ENCODE results near the gene PDE7B. TPM values are rescaled to one million over a fixed set of nuclear protein-coding genes. Genes with fewer than 3 reads are reported as not detected.
A peak's percentile ranks its signal among the peaks of the same experiment; 100 is the strongest.

PDE7B gene
- polyA plus RNA-seq, 1 of the 3 experiments (the other 2 are of a cell fraction): 1.9 TPM

DNA sequence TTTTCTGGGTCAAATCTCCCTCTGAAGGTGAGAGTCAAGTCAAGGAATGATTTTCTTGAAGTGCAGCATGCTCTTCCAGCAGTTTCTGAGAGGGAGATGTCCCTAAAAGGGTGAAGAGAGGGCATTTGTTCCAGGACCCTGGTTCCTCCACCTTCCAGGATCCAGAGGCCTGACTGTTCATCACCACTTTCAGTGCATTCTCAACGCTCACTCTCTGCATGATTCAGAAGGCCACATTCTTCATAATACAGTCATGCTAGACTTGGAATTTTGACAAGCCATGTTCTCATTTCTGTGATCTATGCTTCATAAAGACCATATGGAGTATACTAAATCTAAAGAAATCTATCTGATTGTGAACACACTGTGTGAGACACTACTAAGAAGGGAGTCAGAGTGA lies 85.1 kb downstream of the PDE7B start (continued):
- TF ChIP-seq, protein P1, sequence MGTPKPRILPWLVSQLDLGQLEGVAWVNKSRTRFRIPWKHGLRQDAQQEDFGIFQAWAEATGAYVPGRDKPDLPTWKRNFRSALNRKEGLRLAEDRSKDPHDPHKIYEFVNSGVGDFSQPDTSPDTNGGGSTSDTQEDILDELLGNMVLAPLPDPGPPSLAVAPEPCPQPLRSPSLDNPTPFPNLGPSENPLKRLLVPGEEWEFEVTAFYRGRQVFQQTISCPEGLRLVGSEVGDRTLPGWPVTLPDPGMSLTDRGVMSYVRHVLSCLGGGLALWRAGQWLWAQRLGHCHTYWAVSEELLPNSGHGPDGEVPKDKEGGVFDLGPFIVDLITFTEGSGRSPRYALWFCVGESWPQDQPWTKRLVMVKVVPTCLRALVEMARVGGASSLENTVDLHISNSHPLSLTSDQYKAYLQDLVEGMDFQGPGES (IDR thresholded peaks at IDR 0.05; ENCODE audit: low read depth, low read length): no peak
- TF ChIP-seq TEAD4 (IDR thresholded peaks at IDR 0.05; ENCODE audit: borderline replicate concordance, insufficient read depth): peak; percentile 66; the same call in 1 of the 2 replicates
- TF ChIP-seq JUND (IDR thresholded peaks at IDR 0.05): peak; percentile 91
- TF ChIP-seq RXRA (IDR thresholded peaks at IDR 0.05; ENCODE audit: borderline replicate concordance, low read depth): peak; percentile 45; the same call in 1 of the 2 replicates
- no peak for TF ChIP-seq MXI1 (IDR thresholded peaks at IDR 0.05; ENCODE audit: low read depth, low read length)

DNA sequence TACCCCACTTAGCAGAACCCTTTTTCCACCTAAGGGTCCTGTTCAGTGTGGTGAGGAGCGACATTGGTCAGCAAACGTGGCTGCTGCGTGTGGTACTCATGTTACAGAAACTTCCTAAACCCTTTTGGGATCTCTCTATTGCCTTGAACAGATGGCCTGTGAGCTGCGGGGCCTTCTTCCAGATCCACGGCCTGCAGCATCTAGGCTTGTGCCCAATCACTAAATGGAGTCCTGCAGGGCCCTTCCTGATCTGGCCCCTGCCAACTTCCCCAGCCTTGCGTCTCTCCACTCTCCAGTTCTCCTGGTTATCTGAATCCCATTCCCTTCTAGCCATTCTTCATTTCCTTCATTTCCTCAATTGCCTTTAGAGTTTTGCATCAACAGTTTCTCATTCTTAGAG lies 85.6 kb downstream of the PDE7B start:
- CTCF ChIA-PET: interaction anchor here (1.2 kb wide), 1 partner anchor 12 kb away, joined by 3 read pairs; no protein-coding TSS in a partner anchor
- peaks cover 33% of the 10 kb centered on the region for H3F3A ChIP-seq (replicated peaks; ENCODE audit: insufficient read depth)
- H3K4me3 ChIP-seq (ENCODE audit: low read depth in 2 of 2, low read length in 1 of 2): no peak overlapping the region
- no peaks in the 10 kb centered on the region for H3K27me3 ChIP-seq (ENCODE audit: insufficient read depth)
- no peaks in the 10 kb centered on the region for H3K9me3 ChIP-seq
- H4K20me1 ChIP-seq (ENCODE audit: insufficient read depth): no peaks in the 10 kb centered on the region
- H3K79me2 ChIP-seq (ENCODE audit: insufficient read depth): no peaks in the 10 kb centered on the region; the same call in 1 of the 2 replicates
- peak overlapping the region; percentile 8 to 99; a peak in 3 of 4 replicates for H3K27ac ChIP-seq (ENCODE audit: low read depth in 2 of 2, low read length in 1 of 2)
- H3K9ac ChIP-seq: peak overlapping the region; percentile 44; the same call in 1 of the 2 replicates
- POLR2A ChIA-PET: no interaction called here
- H3K36me3 ChIP-seq (replicated peaks in 1 of 2; ENCODE audit: control insufficient read depth in 1 of 2, insufficient read depth in 2 of 2, low read length in 1 of 2): no peaks in the 10 kb centered on the region
- 0 out of 2 replicates have a peak overlapping the region, but pooled peaks have one; percentile 52 for H3K4me2 ChIP-seq
- TF ChIP-seq YY1 (IDR thresholded peaks at IDR 0.05; ENCODE audit: low read depth): no peak
- no peak for TF ChIP-seq SIN3A (IDR thresholded peaks at IDR 0.05; ENCODE audit: borderline replicate concordance, low read depth, low read length)
- no peak for TF ChIP-seq EZH2phosphoT487 (IDR thresholded peaks at IDR 0.05; ENCODE audit: borderline replicate concordance, low read depth)
- TF ChIP-seq NRF1 (IDR thresholded peaks at IDR 0.05; ENCODE audit: low read depth, low read length): no peak
- no peak for TF ChIP-seq RAD21 (IDR thresholded peaks at IDR 0.05; ENCODE audit: low read length)
- TF ChIP-seq POLR2AphosphoS5 (IDR thresholded peaks at IDR 0.05; ENCODE audit: low read depth, low read length): no peak
- TF ChIP-seq CHD2 (IDR thresholded peaks at IDR 0.05; ENCODE audit: low read length, partially characterized antibody): no peak
- no peak for TF ChIP-seq NFIC (IDR thresholded peaks at IDR 0.05; ENCODE audit: borderline replicate concordance)
- no peak for TF ChIP-seq GABPA (IDR thresholded peaks at IDR 0.05; ENCODE audit: low read depth)
- no peak for TF ChIP-seq RFX5 (IDR thresholded peaks at IDR 0.05; ENCODE audit: low read length)
- no peak for TF ChIP-seq REST (IDR thresholded peaks at IDR 0.05; ENCODE audit: low read depth, low read length)
- no peak for TF ChIP-seq GATA2 (CRISPR knock-in tag; IDR thresholded peaks at IDR 0.05)
- no peak for TF ChIP-seq TCF12 (IDR thresholded peaks at IDR 0.05)
- TF ChIP-seq JUND (IDR thresholded peaks at IDR 0.05): no peak
- no peak for TF ChIP-seq ELF1 (IDR thresholded peaks at IDR 0.05)
- no peak for TF ChIP-seq ZBTB33 (IDR thresholded peaks at IDR 0.05; ENCODE audit: borderline replicate concordance, low read depth)
- H3K9me2 ChIP-seq: no peaks in the 10 kb centered on the region
- H3K4me1 ChIP-seq (ENCODE audit: control insufficient read depth in 1 of 2, insufficient read depth in 2 of 2, low read depth in 1 of 2, low read length in 1 of 2): peaks cover 11 to 21% of the 10 kb centered on the region in 2 experiments
- no peak overlapping the region for H2AFZ ChIP-seq (ENCODE audit: low read depth)
- whole genome bisulfite sequencing (ENCODE audit: low lambda C conversion rate): 96% methylated on average over 4 of the region's 6 CpGs
- DNase-seq: no peak

Data from SK-N-SH (cell line).